Fibroblast of pulmonary artery (primary cell): Measurements from ENCODE around the gene STX7.

Experiments used
- DNase-seq: peaks from one replicate; pipeline ENCODE4 v3.0.0-alpha.2; 2010; ENCODE audit warnings: low read depth
- H3K4me3 ChIP-seq: replicated peaks from 2 replicates; pipeline ENCODE4 v1.5.1; 2011; ENCODE audit warnings: low read depth, mild to moderate bottlenecking, control low read depth, low read length, moderate library complexity
- TF ChIP-seq, protein P1 (sequence below): IDR thresholded peaks from 2 replicates; pipeline ENCODE4 v1.5.1; 2011; ENCODE audit warnings: mild to moderate bottlenecking, control low read depth, low read length, inconsistent platforms; ENCODE audit errors: missing control alignments

STX7 gene

GRCh38 chr6:132506869-132507808 lies 5.8 kb downstream of the STX7 start:
- no peak for DNase-seq
- H3K4me3 ChIP-seq, result no peak overlapping the region
- TF ChIP-seq, protein P1, sequence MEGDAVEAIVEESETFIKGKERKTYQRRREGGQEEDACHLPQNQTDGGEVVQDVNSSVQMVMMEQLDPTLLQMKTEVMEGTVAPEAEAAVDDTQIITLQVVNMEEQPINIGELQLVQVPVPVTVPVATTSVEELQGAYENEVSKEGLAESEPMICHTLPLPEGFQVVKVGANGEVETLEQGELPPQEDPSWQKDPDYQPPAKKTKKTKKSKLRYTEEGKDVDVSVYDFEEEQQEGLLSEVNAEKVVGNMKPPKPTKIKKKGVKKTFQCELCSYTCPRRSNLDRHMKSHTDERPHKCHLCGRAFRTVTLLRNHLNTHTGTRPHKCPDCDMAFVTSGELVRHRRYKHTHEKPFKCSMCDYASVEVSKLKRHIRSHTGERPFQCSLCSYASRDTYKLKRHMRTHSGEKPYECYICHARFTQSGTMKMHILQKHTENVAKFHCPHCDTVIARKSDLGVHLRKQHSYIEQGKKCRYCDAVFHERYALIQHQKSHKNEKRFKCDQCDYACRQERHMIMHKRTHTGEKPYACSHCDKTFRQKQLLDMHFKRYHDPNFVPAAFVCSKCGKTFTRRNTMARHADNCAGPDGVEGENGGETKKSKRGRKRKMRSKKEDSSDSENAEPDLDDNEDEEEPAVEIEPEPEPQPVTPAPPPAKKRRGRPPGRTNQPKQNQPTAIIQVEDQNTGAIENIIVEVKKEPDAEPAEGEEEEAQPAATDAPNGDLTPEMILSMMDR, result no peak

DNA sequence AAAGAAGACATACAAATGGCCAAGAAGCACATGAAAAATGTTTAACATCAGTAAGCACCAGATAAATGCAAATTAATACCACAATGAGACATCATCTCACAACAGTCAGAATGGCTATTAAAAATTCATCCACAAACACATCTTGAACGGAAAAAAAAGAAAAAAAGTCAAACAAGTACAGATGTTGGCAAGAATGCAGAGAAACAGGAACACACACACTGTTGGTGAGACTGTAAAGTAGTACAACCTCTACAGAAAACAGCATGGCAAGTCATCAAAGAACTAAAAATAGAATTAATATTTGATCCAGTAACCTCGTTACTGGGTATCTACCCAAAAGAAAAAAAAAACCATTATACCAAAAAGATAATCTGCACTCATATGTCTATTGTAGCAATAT lies 6.5 kb downstream of the STX7 start:
- H3K4me3 ChIP-seq, result no peak overlapping the region
- TF ChIP-seq, protein P1, result no peak
- DNase-seq, result no peak

- H3K4me3 ChIP-seq, result no peak overlapping the region
- TF ChIP-seq, protein P1, result no peak
- no peak for DNase-seq
Measured at GRCh38 chr6:132505158-132505557, 7.8 kb downstream of the STX7 start.

- TF ChIP-seq, protein P1, result no peak
- no peak for DNase-seq
- no peak overlapping the region for H3K4me3 ChIP-seq
Measured at GRCh38 chr6:132504757-132505156, 8.2 kb downstream of the STX7 start.

DNA sequence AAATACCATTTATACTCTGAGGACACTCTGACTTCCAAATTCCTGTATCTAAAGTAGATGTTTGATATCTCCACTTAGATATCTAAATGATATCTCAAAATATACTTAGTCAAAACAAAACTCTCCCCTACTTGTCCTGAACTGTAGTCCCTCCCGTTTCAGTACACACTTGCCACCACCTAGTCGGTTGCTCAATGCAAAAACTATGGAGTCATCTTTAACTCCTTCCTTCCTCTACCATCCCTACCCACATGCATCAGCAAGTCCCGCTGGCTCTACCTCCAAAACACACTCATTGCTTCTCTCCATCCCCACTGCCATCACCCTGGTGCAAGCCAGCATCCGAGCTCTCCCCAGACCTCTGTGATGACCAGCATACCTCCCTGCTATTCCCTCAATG lies 13.2 kb downstream of the STX7 start:
- H3K4me3 ChIP-seq, result no peak overlapping the region
- no peak for DNase-seq
- TF ChIP-seq, protein P1, result no peak

- TF ChIP-seq, protein P1, result no peak
- DNase-seq, result no peak
- no peak overlapping the region for H3K4me3 ChIP-seq
Measured at GRCh38 chr6:132498638-132499037, 14.3 kb downstream of the STX7 start.
